NB4 (cell line): ENCODE measurements around the gene KDSR.

Experiments
- MYC ChIP-seq: IDR thresholded peaks from 2 replicates; pipeline ENCODE4 v1.6.1; 2011; ENCODE audit warnings: low read depth, low read length
- POLR2A ChIP-seq: IDR thresholded peaks from 2 replicates; pipeline ENCODE4 v1.6.1; 2011; ENCODE audit warnings: mild to moderate bottlenecking; ENCODE audit not compliant: insufficient read length; ENCODE audit errors: extremely low read depth
- TF ChIP-seq, protein P1 (sequence below): IDR thresholded peaks from one replicate; pipeline ENCODE4 v1.5.1; 2012; ENCODE audit warnings: low read depth, low read length
- TF ChIP-seq, protein P2 (sequence below): IDR thresholded peaks from 2 replicates; pipeline ENCODE4 v1.6.1; 2011; ENCODE audit warnings: low read depth, low read length

- TF ChIP-seq, protein P1, sequence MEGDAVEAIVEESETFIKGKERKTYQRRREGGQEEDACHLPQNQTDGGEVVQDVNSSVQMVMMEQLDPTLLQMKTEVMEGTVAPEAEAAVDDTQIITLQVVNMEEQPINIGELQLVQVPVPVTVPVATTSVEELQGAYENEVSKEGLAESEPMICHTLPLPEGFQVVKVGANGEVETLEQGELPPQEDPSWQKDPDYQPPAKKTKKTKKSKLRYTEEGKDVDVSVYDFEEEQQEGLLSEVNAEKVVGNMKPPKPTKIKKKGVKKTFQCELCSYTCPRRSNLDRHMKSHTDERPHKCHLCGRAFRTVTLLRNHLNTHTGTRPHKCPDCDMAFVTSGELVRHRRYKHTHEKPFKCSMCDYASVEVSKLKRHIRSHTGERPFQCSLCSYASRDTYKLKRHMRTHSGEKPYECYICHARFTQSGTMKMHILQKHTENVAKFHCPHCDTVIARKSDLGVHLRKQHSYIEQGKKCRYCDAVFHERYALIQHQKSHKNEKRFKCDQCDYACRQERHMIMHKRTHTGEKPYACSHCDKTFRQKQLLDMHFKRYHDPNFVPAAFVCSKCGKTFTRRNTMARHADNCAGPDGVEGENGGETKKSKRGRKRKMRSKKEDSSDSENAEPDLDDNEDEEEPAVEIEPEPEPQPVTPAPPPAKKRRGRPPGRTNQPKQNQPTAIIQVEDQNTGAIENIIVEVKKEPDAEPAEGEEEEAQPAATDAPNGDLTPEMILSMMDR = no peak
- TF ChIP-seq, protein P2, sequence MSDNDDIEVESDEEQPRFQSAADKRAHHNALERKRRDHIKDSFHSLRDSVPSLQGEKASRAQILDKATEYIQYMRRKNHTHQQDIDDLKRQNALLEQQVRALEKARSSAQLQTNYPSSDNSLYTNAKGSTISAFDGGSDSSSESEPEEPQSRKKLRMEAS = no peak
- TF ChIP-seq MYC (no peak), POLR2A (no peak)
These were observed 3.1 kb downstream of the KDSR start for GRCh38 chr18:63363951-63364350.
